ENCODE results near the gene GID4.

Gene GID4

GRCh38 chr17:18006495-18007239 lies 32.5 kb upstream of the GID4 start:
- TF ChIP-seq EGR1 (IDR thresholded peaks at IDR 0.05), result no peak
- no peak for TF ChIP-seq ZBTB7A (IDR thresholded peaks at IDR 0.05; ENCODE audit: low read depth)
- no peak for TF ChIP-seq TEAD4 (IDR thresholded peaks at IDR 0.05)
- TF ChIP-seq CREB1 (IDR thresholded peaks at IDR 0.05; ENCODE audit: low read depth), result no peak
- no peak for TF ChIP-seq USF1 (IDR thresholded peaks at IDR 0.05)
- TF ChIP-seq EP300 (IDR thresholded peaks at IDR 0.05; ENCODE audit: borderline replicate concordance), result no peak
- no peak for TF ChIP-seq REST (IDR thresholded peaks at IDR 0.05; ENCODE audit: low read depth)
- no peak for TF ChIP-seq CEBPB (IDR thresholded peaks at IDR 0.05)
- no peak for TF ChIP-seq NFIC (IDR thresholded peaks at IDR 0.05)
- no peak for TF ChIP-seq YY1 (IDR thresholded peaks at IDR 0.05; ENCODE audit: low read depth)
- no peak for TF ChIP-seq FOXM1 (IDR thresholded peaks at IDR 0.05; ENCODE audit: borderline replicate concordance, low read depth)
- TF ChIP-seq MAX (IDR thresholded peaks at IDR 0.05), result no peak
- no peak for TF ChIP-seq TCF12 (IDR thresholded peaks at IDR 0.05; ENCODE audit: low read depth)
- no peak for TF ChIP-seq RAD21 (IDR thresholded peaks at IDR 0.05; ENCODE audit: low read depth)
- TF ChIP-seq TAF1 (IDR thresholded peaks at IDR 0.05; ENCODE audit: low read depth), result no peak

- TF ChIP-seq YY1 (IDR thresholded peaks at IDR 0.05; ENCODE audit: low read depth) (no peak), ZBTB7A (IDR thresholded peaks at IDR 0.05; ENCODE audit: low read depth) (no peak), CEBPB (IDR thresholded peaks at IDR 0.05) (no peak), USF1 (IDR thresholded peaks at IDR 0.05) (no peak), TEAD4 (IDR thresholded peaks at IDR 0.05) (no peak), EP300 (IDR thresholded peaks at IDR 0.05; ENCODE audit: borderline replicate concordance) (no peak), TAF1 (IDR thresholded peaks at IDR 0.05; ENCODE audit: low read depth) (no peak), RAD21 (IDR thresholded peaks at IDR 0.05; ENCODE audit: low read depth) (no peak), FOXM1 (IDR thresholded peaks at IDR 0.05; ENCODE audit: borderline replicate concordance, low read depth) (no peak), CREB1 (IDR thresholded peaks at IDR 0.05; ENCODE audit: low read depth) (no peak), TCF12 (IDR thresholded peaks at IDR 0.05; ENCODE audit: low read depth) (no peak), REST (IDR thresholded peaks at IDR 0.05; ENCODE audit: low read depth) (no peak), MAX (IDR thresholded peaks at IDR 0.05) (no peak), EGR1 (IDR thresholded peaks at IDR 0.05) (no peak)
These were observed 30.5 kb upstream of the GID4 start for GRCh38 chr17:18008496-18009268.

GRCh38 chr17:18009609-18010420 lies 29.4 kb upstream of the GID4 start:
- TF ChIP-seq TAF1 (IDR thresholded peaks at IDR 0.05; ENCODE audit: low read depth), result no peak
- TF ChIP-seq MAX (IDR thresholded peaks at IDR 0.05), result no peak
- TF ChIP-seq ZBTB7A (IDR thresholded peaks at IDR 0.05; ENCODE audit: low read depth), result no peak
- no peak for TF ChIP-seq TEAD4 (IDR thresholded peaks at IDR 0.05)
- TF ChIP-seq RAD21 (IDR thresholded peaks at IDR 0.05; ENCODE audit: low read depth), result no peak
- TF ChIP-seq EP300 (IDR thresholded peaks at IDR 0.05; ENCODE audit: borderline replicate concordance), result no peak
- TF ChIP-seq TCF12 (IDR thresholded peaks at IDR 0.05; ENCODE audit: low read depth), result no peak
- no peak for TF ChIP-seq CEBPB (IDR thresholded peaks at IDR 0.05)
- TF ChIP-seq NFIC (IDR thresholded peaks at IDR 0.05), result no peak
- TF ChIP-seq CREB1 (IDR thresholded peaks at IDR 0.05; ENCODE audit: low read depth), result no peak
- TF ChIP-seq EGR1 (IDR thresholded peaks at IDR 0.05), result no peak
- TF ChIP-seq YY1 (IDR thresholded peaks at IDR 0.05; ENCODE audit: low read depth), result no peak
- no peak for TF ChIP-seq FOXM1 (IDR thresholded peaks at IDR 0.05; ENCODE audit: borderline replicate concordance, low read depth)
- TF ChIP-seq REST (IDR thresholded peaks at IDR 0.05; ENCODE audit: low read depth), result no peak
- TF ChIP-seq USF1 (IDR thresholded peaks at IDR 0.05), result no peak
